CD4-positive, alpha-beta T cell treated with Interleukin-2 at 100 ng/mL for 4 hours (primary cell): ENCODE results near the gene MCM10.
"Not testable (repeated sequence)": the region's sequence is repeated elsewhere in the genome, so short reads cannot be mapped to it uniquely, and the experiment has no call there.

Source experiments
- DNase-seq: peaks from one replicate; pipeline ENCODE4 v3.0.0-alpha.2; 2020; ENCODE audit warnings: low spot score

The MCM10 gene

DNA sequence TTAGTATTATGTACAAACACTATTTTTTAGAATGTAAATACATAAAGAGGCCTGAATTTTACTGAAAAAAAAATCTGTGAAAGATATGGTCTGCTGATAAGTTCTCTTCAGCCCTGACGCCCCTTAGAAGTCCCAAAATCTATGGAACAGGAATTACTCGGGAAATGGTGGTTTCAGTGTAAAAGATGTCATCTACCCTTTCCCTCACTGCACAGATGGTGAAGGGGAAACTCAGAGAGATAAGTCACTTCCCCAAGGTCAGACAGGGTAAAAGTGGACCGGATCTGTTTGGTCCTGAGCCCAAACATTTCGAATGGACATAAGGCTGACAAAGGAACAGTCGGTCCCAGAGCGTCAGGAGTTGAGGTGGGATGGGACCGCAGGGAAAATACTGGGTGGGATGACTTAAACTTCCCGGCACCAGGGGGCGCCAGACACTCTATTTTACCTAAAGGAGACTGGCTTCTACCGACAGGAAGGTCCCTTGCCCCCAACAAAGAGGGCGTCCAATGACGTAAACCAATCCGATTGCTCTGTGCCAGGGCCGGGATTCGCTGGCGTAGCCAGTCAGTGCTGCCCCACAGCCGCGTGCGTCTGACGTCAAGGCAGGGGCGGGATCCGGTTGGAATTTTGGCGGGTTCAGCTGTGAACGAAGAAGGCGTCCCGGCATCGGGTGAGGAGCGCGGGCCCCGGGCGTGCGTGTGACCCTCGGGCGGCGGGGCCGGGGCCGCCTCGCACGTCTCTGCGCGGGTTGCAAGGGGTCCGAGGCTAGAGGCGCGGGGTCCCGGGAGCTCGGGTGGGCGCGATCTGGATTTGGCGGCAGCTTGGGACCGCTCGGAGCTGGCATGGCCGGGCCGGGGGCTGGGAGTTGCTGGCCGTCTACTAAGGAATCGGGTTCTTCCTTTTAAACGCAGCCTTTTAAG is at the start of gene MCM10:
Gene MCM10 (plus strand): TSS at position 625 of the 923 bp plus-strand sequence. CDS start 2,645 bp downstream, outside the sequence.
- DNase-seq: peak; percentile 99

DNA sequence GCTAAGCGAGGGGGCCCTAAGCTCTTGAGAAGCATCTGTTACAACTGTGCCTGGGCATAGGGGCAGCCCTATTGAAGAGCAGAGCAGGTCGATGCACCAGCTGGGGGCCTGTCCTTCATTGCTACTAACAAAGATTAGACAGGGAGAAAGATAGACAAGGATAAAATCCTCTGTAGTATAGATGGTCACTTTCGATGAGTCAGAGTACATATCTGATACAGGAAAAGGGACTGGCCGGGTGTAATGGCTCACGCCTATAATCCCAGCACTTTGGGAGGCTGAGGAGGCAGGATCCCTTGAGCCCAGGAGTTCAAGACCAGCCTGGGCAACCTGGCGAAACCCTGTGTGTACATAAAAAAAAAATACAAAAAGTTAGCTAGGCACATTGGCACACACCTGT is 47.8 kb upstream of the MCM10 start:
- DNase-seq: no peak

DNA sequence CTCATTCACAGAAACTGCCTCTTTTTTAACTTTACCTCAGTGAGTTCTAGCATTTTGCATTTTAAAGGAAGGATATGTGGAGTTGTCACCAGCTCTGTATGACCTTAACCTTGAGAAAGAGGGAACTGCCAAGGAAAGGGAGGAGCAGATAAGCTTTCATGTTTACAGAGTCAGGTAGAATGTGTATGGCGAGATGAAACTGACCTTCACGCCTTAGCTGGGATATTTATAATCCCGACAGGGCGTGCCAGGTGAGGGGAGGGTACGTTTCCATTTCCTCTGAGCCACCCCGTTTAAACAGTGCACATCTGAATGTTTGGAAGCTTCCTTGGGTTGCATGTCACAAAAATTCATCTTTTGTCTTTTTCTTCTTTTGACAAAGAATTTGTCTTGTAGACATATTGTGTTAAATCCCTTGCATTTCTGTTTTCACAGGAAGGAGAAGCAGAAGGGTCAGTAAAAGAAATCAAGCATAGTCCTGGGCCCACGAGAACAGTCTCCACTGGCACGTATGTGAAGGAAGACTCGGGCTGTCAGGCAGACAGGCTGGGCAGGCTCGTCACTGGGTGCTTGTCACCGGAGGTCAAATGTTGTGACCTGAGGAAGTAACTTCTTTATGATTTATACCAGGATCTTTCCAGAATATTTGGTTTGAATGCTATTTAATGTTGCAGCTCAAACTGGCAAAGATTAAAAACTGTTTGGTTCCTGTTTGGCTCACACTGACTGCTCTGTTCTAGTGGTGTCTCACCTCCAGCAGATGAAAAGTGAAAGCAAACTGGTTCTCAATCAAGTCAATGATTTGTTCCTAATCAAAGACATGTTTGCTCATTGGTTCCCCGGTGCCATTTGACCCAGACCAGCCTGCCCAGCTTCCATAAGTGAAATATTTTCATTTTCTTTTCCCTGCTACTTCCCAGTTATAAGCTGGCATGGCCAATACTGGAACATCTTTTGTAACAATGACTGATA is 45.2 kb upstream of the MCM10 start:
- DNase-seq: peak; percentile 31

DNA sequence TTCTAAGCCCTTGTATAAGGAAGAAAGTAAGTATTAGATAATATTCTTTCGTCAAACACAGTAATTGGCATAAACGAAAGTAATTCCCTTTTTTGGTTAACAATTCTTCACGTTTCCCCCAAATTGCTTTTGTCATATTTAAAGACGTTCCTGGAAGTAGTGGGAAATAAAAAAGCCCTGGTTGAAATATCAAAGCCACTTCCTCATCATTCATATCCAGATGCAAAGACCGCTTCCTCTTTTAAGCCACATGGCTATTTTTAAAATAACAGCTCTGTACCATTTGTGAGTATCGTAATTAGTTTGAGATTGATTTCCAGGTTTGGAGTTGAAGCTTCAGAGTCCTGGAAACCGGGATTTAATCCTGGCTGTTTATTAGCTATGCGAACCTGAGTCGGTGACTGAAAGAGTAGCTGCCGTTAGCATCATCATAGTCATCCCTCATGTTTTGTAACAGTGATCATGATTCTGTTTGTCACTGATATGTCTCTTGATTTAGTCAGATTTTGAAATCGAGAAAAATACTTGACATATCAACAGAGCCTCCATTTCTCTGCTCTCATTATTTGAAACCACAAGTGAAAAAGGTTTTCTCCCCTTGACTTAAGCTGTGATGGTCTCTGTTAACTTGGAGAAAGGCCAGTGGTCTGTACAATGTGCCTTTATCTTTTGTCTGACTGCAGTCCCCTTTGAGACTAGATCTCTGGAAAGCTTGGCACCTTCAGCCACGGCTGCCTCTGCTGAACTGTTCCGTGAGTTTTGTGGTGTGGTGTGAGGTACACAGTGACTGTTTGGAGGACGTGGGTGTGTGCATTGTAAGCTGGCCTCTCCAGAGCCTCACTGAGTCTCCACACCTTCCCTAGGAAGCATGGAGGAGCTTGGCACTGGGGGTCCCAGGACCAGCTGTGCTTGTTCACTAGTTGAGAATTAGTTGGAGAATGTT is 43.2 kb upstream of the MCM10 start:
- DNase-seq: no peak

DNA sequence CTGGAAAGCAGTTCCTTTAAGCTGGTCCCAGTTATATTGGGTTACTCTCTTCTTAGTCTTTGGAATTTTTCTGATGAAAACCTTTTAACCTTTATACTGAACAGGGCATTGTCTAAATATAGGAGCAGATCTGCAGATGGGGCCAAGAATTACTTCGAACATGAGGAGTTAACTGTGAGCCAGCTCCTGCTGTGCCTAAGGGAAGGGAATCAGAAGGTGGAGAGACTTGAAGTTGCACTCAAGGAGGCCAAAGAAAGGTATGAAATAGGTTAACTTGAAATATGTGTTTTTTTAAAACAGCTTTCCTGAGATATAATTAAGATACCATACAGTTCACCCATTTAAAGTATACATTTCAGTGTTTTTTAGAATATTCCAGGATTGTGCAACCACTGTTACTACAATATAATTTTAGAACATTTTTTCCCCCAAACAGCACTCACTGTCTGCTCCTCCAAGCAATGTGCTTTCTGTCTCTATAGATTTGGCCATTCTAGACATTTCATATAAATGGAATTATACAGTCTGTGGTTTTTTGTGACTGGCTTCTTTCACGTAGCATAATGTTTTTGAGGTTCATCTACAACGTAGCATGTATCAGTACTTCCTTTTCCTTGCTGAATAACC is 42.5 kb upstream of the MCM10 start:
- DNase-seq: no peak

DNA sequence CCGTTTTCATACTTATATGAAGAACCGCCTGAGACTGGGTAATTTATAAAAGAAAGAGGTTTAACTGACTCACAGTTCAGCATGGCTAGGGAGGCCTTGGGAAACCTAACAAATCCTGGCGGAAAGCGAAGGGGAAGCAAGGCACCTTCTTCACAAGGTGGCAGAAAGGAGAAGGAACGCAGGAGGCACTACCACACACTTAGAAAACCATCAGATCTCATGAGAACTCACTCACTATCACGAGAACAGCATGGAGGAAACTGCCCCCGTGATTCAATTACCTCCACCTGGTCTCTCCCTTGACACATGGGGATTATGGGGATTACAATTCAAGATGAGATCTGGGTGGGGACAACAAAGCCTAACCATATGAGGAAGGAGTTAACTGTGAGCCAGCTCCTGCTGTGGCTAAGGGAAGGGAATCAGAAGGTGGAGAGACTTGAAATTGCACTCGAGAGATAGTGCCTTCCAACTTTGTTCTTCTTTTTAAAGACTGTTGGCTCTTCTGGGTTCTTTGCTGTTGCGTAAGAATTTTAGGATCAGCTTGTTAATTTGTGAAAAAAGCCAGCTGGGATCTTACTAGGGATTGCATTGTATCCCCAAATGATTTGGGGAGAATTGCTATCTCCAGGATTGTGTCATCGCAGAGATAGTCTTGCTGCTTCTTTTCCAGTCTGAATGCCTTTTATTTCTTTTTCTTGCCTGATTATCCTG is 40.4 kb upstream of the MCM10 start:
- no peak for DNase-seq

DNA sequence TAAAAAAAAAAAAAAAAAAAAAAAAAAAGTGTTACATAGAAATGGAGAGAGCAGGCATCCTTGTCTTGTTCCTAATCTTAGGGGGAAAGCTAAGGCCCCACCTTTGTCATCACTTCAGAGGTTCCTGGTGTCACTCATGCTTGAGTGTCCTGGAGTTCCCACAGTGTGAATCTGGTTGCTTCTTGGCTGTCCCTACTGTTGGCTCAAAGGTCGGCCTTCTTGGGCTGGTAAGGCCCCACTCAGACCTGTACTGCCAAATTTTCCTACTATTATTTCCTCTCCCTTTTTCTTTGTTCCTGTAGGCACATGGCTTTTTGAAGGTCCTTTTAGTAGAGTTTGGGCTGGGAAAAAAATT is 39.9 kb upstream of the MCM10 start:
- no peak for DNase-seq

DNA sequence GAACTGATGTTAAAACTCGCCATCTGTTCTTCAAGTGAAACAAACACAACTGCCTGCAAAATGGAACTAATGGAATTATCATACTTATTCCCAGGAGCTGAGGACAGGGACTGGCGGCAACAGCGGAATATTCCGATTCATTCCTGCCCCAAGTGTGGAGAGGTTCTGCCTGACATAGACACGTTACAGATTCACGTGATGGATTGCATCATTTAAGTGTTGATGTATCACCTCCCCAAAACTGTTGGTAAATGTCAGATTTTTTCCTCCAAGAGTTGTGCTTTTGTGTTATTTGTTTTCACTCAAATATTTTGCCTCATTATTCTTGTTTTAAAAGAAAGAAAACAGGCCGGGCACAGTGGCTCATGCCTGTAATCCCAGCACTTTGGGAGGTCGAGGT is 24.7 kb upstream of the MCM10 start:
- no peak for DNase-seq

DNA sequence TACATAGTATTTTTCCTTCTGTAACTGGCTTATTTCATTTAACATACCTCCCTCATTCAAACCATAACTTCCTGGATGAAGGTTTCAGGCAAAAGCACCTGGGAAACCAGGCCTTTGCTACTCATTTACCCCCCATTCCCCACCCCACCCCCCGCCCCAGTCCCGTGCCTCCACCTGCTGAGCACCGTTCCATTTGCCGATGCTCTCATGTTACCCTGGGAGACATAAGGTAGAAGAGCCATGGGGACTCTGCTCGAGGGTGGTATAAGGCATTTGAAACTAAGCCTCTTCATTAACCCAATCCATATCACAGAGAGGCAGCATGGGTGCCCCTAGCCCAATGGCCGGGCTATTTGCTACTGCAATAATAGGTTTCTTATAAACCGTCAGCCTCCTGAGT is 22.2 kb upstream of the MCM10 start:
- DNase-seq: no peak

DNA sequence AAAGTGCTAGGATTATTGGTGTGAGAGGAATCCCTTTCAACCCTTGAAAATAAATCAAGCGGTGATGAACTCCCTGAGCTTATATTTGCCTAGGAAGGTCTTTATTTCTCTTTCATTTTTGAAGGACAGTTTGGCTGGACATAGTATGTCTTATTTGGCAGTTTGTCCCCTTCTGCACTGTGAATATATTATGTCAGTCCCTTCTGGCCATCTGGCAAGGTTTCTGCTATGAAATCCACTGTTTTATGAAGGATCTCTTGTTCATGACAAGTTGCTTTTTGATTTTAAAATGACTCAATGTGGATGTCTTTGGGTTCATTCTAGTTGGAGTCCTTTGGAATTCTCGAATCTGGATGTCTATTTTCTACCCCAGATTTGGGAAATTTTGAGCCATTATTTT is 21.7 kb upstream of the MCM10 start:
- DNase-seq: no peak

DNA sequence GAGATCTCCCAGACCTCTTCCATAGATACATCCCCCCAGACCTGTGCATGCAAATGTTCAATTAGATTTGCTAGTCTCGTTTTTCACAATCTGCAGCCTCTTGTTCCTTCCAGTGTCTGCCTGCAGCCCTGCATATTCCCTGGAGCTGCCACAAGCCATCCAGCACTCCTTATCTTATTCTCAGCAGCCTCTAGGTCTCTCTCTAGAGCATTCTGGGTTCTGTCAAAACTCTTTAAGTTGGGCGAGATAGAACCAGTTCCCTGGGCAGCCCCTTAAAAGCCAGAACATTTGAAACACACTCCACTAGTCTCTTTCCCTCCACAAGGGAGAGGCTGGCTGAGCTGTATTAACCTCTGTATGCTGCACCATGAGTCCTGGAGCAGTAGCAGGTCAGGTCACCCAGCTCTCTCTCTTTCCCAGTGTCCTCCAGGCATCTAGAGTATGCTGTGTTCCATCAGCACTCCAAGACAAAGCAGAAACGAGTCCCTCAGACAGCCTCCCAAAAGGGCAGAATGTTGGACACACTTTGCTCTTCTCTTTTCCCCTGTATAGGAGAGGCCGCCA is 20.6 kb upstream of the MCM10 start:
- DNase-seq: no peak

DNA sequence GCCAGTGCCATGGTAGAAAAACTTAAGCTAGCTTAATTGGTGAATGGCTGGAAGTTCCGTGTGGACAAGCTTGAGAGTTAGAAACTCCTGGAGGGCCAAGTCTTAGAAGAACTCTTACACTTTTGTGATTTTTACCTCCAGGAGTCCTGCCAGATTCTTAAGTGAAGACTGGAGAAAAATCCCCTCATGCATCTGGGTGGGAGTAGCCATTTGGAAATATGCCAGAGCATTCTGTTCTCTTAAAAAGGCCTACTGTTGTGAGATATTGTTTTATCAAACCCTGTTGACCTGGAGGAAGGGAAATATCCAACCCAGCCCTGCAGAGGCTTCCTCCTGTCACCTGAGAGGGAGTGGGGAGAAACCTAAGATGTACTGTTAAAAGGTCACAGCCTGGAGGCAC is 17.6 kb upstream of the MCM10 start:
- DNase-seq: no peak

DNA sequence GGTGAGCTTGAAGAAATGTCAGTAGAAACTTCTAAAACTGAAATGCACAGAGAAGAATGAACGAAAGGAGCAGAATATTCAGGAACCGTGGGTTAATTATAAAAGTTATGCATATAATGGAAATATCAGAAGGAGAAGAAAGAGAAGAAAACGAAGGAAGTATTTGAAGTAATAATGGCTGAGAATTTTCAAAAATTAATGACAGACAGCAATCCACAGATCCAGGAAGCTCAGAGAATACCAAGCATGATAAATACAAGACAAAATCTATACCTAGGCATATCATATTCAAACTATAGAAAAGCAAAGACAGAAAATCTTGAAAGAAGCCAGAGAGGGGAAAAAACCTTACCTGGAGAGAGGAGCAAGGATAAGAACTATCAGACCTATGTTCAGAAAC is 16.5 kb upstream of the MCM10 start:
- DNase-seq: no peak

DNA sequence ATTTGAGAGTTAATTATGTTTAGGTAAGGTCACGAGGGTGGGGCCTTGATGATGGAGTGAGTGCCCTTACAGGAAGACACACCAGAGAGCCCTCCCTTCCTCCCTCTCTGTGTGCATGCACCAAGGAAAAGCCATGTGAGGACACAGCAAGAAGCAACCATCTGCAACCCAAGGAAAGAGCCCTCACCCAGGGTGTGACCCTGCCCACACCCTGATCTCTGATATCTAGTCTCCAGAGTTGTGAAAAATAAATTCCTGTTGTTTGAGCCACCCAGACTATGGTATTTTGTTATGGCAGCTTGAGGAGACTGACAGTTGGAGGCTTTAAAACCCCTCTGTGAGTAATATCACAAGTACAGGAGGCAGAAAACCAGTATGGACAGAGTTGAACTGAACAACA is 15.0 kb upstream of the MCM10 start:
- no peak for DNase-seq

DNA sequence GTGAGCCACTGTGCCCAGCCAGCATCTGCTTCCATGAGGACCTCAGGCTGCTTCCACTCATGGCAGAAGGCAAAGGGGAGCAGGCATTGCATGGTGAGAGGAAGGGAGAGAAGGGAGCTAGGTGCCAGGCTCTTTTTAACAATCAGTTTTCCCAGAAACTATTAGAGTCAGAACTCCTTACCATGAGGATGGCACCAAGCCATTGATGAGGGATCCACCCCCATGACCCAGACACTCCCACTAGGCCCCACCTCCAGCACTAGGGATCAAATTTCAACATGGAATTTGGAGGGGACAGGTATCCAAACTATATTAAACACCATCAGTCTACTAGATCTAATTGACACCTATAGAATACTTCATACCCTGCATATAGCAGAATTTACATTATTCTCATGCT is 14.2 kb upstream of the MCM10 start:
- no peak for DNase-seq

DNA sequence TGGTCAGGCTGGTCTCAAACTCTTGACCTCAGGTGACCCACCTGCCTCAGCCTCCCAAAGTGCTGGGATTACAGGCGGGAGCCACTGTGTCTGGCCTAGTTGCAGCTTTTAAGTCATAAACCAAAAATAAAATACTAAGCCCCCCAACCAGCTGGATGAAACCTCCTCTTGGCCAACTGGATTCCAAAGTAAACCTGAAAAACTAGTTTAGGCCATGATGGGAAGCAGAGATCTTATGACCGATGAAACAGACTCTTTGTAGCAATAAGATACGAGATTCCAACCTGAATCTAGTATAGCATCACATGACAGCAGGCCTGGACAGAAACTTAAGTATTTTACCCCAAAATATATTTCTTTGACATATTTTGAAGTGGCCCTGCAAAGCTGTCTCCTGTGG is 9.1 kb upstream of the MCM10 start:
- no peak for DNase-seq

DNA sequence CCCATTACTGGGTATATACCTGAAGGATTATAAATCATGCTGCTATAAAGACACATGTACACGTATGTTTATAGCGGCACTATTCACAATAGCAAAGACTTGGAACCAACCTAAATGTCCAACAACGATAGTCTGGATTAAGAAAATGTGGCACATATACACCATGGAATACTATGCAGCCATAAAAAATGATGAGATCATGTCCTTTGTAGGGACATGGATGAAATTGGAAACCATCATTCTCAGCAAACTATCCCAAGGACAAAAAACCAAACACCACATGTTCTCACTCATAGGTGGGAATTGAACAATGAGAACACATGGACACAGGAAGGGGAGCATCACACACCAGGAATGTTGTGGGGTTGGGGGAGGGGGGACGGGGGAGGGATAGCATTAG is 5.5 kb upstream of the MCM10 start:
- DNase-seq: not testable (repeated sequence)

DNA sequence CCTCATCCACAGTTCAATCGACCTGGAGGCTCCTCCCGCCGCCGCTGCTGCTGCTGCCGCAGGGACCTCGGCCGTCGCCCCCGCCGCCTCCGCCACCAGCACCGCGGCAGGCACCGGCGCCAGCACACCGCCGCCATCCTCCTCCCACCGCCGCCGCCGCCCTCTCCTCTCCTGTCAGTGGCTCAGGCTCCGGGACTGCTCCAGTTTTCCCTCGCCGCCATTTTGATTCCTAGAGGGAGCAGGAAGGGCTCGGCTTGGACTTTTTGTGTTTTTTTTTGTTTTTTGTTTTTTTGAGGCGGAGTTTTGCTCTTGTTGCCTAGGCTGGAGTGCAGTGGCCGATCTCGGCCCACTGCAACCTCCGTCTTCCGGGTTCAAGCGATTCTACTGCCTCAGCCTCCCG is 3.0 kb upstream of the MCM10 start:
- peak; percentile 5 for DNase-seq

DNA sequence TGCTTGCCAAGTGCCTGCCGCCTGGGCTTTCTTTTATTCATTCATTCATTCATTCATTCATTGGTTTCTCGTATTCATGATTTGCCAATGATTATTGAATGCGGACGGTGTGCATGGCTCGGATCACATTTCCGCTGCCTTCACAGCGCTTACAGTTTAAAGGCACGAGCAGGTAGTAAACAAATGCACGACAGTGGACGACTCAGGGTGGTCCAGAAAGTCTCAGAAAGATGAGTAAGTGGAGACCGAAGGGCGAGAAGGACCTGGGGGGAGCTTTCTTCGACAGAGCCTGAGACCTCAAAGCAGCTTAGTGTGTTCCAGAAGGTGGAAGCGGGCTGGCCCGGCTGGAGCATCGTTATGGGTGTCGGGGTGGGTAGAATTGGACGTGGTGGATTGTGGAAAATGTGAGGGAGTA is 506 bp downstream of the MCM10 start:
- DNase-seq: no peak

DNA sequence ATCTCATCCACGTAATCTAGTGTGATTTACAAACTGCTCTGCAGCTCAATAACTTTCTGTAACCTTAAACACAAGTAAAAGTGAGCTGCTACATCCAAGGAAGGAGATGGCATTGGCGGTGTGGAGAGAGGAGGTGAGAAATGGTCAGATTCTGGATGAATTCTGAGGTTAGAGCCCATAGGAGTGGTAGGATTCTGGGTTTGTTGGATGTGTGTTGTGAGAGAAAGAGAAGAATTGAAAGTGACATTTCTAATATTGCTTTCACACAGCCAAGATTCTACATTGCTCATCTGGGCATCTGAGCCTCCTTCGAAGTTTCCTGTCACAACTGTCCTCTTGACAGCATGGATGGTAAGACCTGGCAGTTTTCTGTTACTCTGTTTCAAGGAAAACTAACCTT is 2.5 kb downstream of the MCM10 start:
- no peak for DNase-seq
